IMR-90 (cell line): ENCODE measurements around the gene PAGE2B. TPM values are rescaled to one million over a fixed set of nuclear protein-coding genes. Genes with fewer than 3 reads are reported as not detected.

Experiments used
- ATAC-seq: fragments of 200-7000 bp; cut with Tn5 transposase; 2 replicates; pipeline ENCODE4 v1.9.1; 2020; ENCODE audit warnings: low read depth, mild to moderate bottlenecking, moderate library complexity
- Bru-seq: library from RNA; stranded (reverse); fragments of 400-500 nt; gene quantifications from one replicate; lab custom pipeline; 2021; lab: Mats Ljungman, UMichigan
- BruChase-seq, 2 experiments: library from RNA; stranded (reverse); fragments of 400-500 nt; gene quantifications; one replicate each; lab custom pipeline; 2021; lab: Mats Ljungman, UMichigan
- BruUV-seq: library from RNA; stranded (reverse); fragments of 400-500 nt; replicated peaks from 2 replicates; lab custom pipeline; 2021; lab: Mats Ljungman, UMichigan
- CTCF ChIA-PET: fragments of 300-600 bp; formaldehyde crosslinking; extraction: SDS; loops from one replicate; lab custom pipeline; 2021; ENCODE audit warnings: antibody characterized with exemption; lab: Yijun Ruan, JAX
- POLR2A ChIA-PET: fragments of 300-600 bp; sonication (Branson Sonifier 250); formaldehyde crosslinking; loops from one replicate; lab custom pipeline; 2022; ENCODE audit warnings: antibody characterized with exemption; ENCODE audit not compliant: unreplicated experiment; lab: Charles Lee
- DNase-seq: peaks from one replicate; pipeline ENCODE4 v3.0.0; 2013
- H2AFZ ChIP-seq: replicated peaks from 2 replicates; pipeline ENCODE3; 2013; ENCODE audit warnings: low read length, mild to moderate bottlenecking; ENCODE audit not compliant: poor library complexity
- H2AK5ac ChIP-seq: 2 replicates; pipeline ENCODE4 v1.6.1; 2013; ENCODE audit warnings: low read depth, low read length, inconsistent platforms
- H2AK9ac ChIP-seq: replicated peaks from 2 replicates; pipeline ENCODE3; 2013; ENCODE audit warnings: mild to moderate bottlenecking, low read depth, low read length, moderate library complexity; ENCODE audit not compliant: poor library complexity
- H2BK120ac ChIP-seq: 2 replicates; pipeline ENCODE4 v1.6.1; 2013; ENCODE audit warnings: low read depth, low read length, inconsistent platforms
- H2BK15ac ChIP-seq: 3 replicates; pipeline ENCODE4 v1.6.1; 2013; ENCODE audit warnings: low read depth, low read length, inconsistent platforms
- H2BK20ac ChIP-seq: 2 replicates; pipeline ENCODE4 v1.6.1; 2013; ENCODE audit warnings: low read depth, mild to moderate bottlenecking, inconsistent platforms, low read length, moderate library complexity
- H2BK5ac ChIP-seq: 2 replicates; pipeline ENCODE4 v1.6.1; 2013; ENCODE audit warnings: mild to moderate bottlenecking, low read depth, low read length, inconsistent platforms; ENCODE audit not compliant: poor library complexity, severe bottlenecking
- H3K14ac ChIP-seq: replicated peaks from 2 replicates; pipeline ENCODE4 v1.6.1; 2013; ENCODE audit warnings: low read depth, low read length, inconsistent platforms
- H3K18ac ChIP-seq: 2 replicates; pipeline ENCODE4 v1.6.1; 2013; ENCODE audit warnings: low read depth, low read length, control low read depth
- H3K23ac ChIP-seq: 2 replicates; pipeline ENCODE4 v1.6.1; 2013; ENCODE audit warnings: low read depth, low read length, inconsistent platforms
- H3K27ac ChIP-seq: 2 replicates; pipeline ENCODE4 v1.5.1; 2013; ENCODE audit warnings: mild to moderate bottlenecking, control low read depth, low read length; ENCODE audit not compliant: insufficient read depth
- H3K27me3 ChIP-seq: 2 replicates; pipeline ENCODE4 v1.6.1; 2013; ENCODE audit warnings: low read length; ENCODE audit not compliant: control insufficient read depth, insufficient read depth
- H3K36me3 ChIP-seq: 2 replicates; pipeline ENCODE4 v1.6.1; 2013; ENCODE audit warnings: low read length, mixed read lengths; ENCODE audit not compliant: control insufficient read depth, insufficient read depth
- H3K4ac ChIP-seq: 2 replicates; pipeline ENCODE4 v1.6.1; 2013; ENCODE audit warnings: low read depth, low read length, inconsistent platforms
- H3K4me1 ChIP-seq: 2 replicates; pipeline ENCODE4 v1.6.1; 2013; ENCODE audit warnings: low read length, mixed read lengths; ENCODE audit not compliant: control insufficient read depth, insufficient read depth
- H3K4me2 ChIP-seq: 2 replicates; pipeline ENCODE4 v1.6.1; 2013; ENCODE audit warnings: low read depth, mild to moderate bottlenecking, control low read depth, low read length, moderate library complexity
- H3K4me3 ChIP-seq: 2 replicates; pipeline ENCODE4 v1.5.1; 2013; ENCODE audit warnings: low read depth, mild to moderate bottlenecking, control low read depth, low read length, moderate library complexity; ENCODE audit not compliant: insufficient read depth
- H3K56ac ChIP-seq: 2 replicates; pipeline ENCODE4 v1.6.1; 2013; ENCODE audit warnings: low read length, inconsistent platforms; ENCODE audit not compliant: insufficient read depth; ENCODE audit errors: extremely low read depth
- H3K79me1 ChIP-seq, 2 experiments: 2 replicates each; pipeline ENCODE4 v1.6.1; 2013; ENCODE audit warnings: low read length in 2 of 2, inconsistent platforms in 1 of 2, low read depth in 1 of 2
- H3K9ac ChIP-seq: 2 replicates; pipeline ENCODE4 v1.6.1; 2013; ENCODE audit warnings: low read depth, low read length, control low read depth
- H3K9me1 ChIP-seq: 2 replicates; pipeline ENCODE4 v1.6.1; 2013; ENCODE audit warnings: low read length, inconsistent platforms; ENCODE audit not compliant: insufficient read depth
- H3K9me3 ChIP-seq: 2 replicates; pipeline ENCODE4 v1.6.1; 2013; ENCODE audit warnings: low read length; ENCODE audit not compliant: control insufficient read depth, insufficient read depth
- H4K20me1 ChIP-seq: 2 replicates; pipeline ENCODE4 v1.6.1; 2013; ENCODE audit warnings: low read length, inconsistent platforms; ENCODE audit not compliant: insufficient read depth
- H4K5ac ChIP-seq: 2 replicates; pipeline ENCODE4 v1.6.1; 2013; ENCODE audit warnings: mild to moderate bottlenecking, low read depth, low read length, control low read depth
- H4K8ac ChIP-seq, 2 experiments: 2 replicates each; pipeline ENCODE4 v1.6.1; 2013; ENCODE audit warnings: low read depth in 2 of 2, low read length in 2 of 2, control low read depth in 1 of 2, inconsistent platforms in 1 of 2
- H4K91ac ChIP-seq: 2 replicates; pipeline ENCODE4 v1.6.1; 2013; ENCODE audit warnings: low read depth, low read length, inconsistent platforms; ENCODE audit not compliant: insufficient read depth
- NFE2L2 ChIP-seq: fragments of 150-350 bp; IDR thresholded peaks from 2 replicates; pipeline ENCODE4 v1.6.1; 2016; ENCODE audit warnings: low read depth, mild to moderate bottlenecking, low read length
- RAD21 ChIP-seq: IDR thresholded peaks from 2 replicates; pipeline ENCODE4 v1.6.1; 2012; ENCODE audit warnings: low read length, improper control_type of control experiment
- RFX5 ChIP-seq: IDR thresholded peaks from 2 replicates; pipeline ENCODE4 v1.8.0; 2012; ENCODE audit warnings: low read depth, mild to moderate bottlenecking, low read length, moderate library complexity
- WGBS, 2 experiments: methylation state at CpG; one replicate each; pipeline versions ENCODE4 v1.1.5 to v1.1.7; 2013; ENCODE audit warnings: missing lambda C conversion rate in 2 of 2; ENCODE audit not compliant: insufficient read length in 1 of 2; ENCODE audit errors: extremely low coverage in 2 of 2; 5-methylcytosine and 5-hydroxymethylcytosine counted together
- dilution Hi-C: fragments of 300-500 bp; cut with HindIII; formaldehyde crosslinking; loops from one replicate; pipeline ENCODE4 v1.14.3; 2018; ENCODE audit warnings: low sequenced_read_pairs; ENCODE audit not compliant: unreplicated experiment
- in situ Hi-C: fragments of 300-500 bp; cut with MboI; formaldehyde crosslinking; loops from 3 replicates; pipeline ENCODE4 v1.14.3; 2019; ENCODE audit warnings: low sequenced_read_pairs, inconsistent platforms, mixed read lengths
- intact Hi-C: fragments of 100-400 bp; cut with micrococcal nuclease; formaldehyde crosslinking; loops from 2 replicates; pipeline ENCODE4 v1.10.0; 2022
- long read RNA-seq: library from polyadenylated mRNA; unstranded; transcript quantifications from one replicate; pipeline ENCODE4 v2.0.0, GENCODE V29; 2021; ENCODE audit not compliant: unreplicated experiment
- polyA plus RNA-seq, 3 experiments: library from polyadenylated mRNA; depleted of rRNA; stranded (reverse); fragments of >200 nt; gene quantifications; 2 replicates each; pipeline ENCODE4 v1.2.3, GENCODE V29; 2012; ENCODE audit warnings: low replicate concordance in 1 of 3
- total RNA-seq: library from RNA; depleted of rRNA; stranded (reverse); fragments of >200 nt; gene quantifications from 2 replicates; pipeline ENCODE4 v1.2.3, GENCODE V29; 2012; rRNA removed
- TF ChIP-seq, protein P1 (sequence below): fragments of 150-350 bp; IDR thresholded peaks from 2 replicates; pipeline ENCODE4 v1.6.1; 2017; ENCODE audit warnings: mild to moderate bottlenecking, antibody characterized with exemption, low read length, low read depth

PAGE2B gene, protein sequence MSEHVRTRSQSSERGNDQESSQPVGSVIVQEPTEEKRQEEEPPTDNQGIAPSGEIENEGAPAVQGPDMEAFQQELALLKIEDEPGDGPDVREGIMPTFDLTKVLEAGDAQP
- total RNA-seq = not detected in 2 replicates
- polyA plus RNA-seq (2012; rRNA removed) = not detected in 2 replicates
- polyA plus RNA-seq (2012; cell fraction: cytosol; rRNA removed) = not detected in 2 replicates
- not detected in 2 replicates for polyA plus RNA-seq (2012; cell fraction: nucleus; rRNA removed; ENCODE audit: low replicate concordance)
- not detected for Bru-seq, nascent RNA
- not detected for BruChase-seq, experiment 1, labeled RNA remaining after a 6-hour chase
- not detected for BruChase-seq, experiment 2, labeled RNA remaining after a 2-hour chase
- long read RNA-seq = 0 reads

DNA sequence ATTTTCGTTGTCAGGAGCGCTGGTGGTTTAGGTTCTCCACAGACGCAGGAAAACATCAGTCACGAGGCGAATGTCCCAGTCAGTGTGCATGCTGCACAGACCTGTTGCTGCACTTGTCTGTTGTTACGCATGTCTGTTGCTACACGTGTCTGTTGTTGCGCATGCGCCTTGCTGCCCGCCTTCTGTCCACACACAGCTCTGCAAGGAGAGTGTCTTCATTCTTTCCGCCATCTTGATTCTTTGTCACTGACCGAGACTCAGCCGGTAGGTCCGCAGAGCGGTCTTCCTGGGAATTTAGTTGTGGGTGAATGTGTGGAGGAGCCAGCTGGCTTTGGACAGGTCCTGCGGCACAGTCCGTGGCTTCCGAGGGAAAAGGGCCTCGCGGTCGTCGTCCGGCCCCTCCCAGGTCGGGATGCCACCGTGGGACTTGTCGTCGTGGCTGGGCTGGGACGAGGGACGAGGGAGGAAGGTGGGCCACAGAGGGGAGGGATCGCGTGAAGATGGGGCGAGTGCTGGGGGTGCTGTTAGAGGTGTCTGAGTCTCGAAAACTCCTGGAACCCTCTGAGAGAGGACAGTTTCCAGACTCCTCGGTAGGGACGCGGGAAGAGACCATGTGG lies at the start of gene PAGE2B:
Gene PAGE2B (plus strand): TSS at position 180 of the 617 bp plus-strand sequence. CDS start 1,012 bp downstream, outside the sequence.
- ATAC-seq (no peak), DNase-seq (no peak)
- intact Hi-C loops (no loop called here), dilution Hi-C loops (no loop called here), in situ Hi-C loops (no loop called here)
- H3K9me1 ChIP-seq = no peaks in the 10 kb centered on the region
- TF ChIP-seq NFE2L2 (no peak), RAD21 (no peak), RFX5 (no peak)
- TF ChIP-seq, protein P1, sequence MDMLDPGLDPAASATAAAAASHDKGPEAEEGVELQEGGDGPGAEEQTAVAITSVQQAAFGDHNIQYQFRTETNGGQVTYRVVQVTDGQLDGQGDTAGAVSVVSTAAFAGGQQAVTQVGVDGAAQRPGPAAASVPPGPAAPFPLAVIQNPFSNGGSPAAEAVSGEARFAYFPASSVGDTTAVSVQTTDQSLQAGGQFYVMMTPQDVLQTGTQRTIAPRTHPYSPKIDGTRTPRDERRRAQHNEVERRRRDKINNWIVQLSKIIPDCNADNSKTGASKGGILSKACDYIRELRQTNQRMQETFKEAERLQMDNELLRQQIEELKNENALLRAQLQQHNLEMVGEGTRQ = no peak
- WGBS, 2 experiments = 84% methylated on average over 16 of the region's 36 CpGs; no CpG with 5 or more reads in 1 of the 2 experiments
- H2BK15ac ChIP-seq = no peak within 1 kb of the TSS
- no peaks in the 10 kb centered on the region for H3K4me1 ChIP-seq
- H3K9me3 ChIP-seq = 0 out of 2 replicates have a peak, but pooled peaks cover 3% of the 10 kb centered on the region
- no peaks in the 10 kb centered on the region; the same call in 1 of the 2 replicates for H3K27me3 ChIP-seq
- BruUV-seq = no TSS peak
- H2AFZ ChIP-seq = no peak within 1 kb of the TSS
- no peak within 1 kb of the TSS for H3K56ac ChIP-seq
- no peak within 1 kb of the TSS for H2BK20ac ChIP-seq
- H2BK120ac ChIP-seq = no peak within 1 kb of the TSS
- H3K27ac ChIP-seq = no peak within 1 kb of the TSS
- H2BK5ac ChIP-seq = no peak within 1 kb of the TSS
- ChIA-PET CTCF (no interaction called here), POLR2A (no interaction called here)
- H4K20me1 ChIP-seq = no peaks in the 10 kb centered on the region
- no peak within 1 kb of the TSS for H3K18ac ChIP-seq
- H3K4ac ChIP-seq = no peak within 1 kb of the TSS
- no peak within 1 kb of the TSS for H3K23ac ChIP-seq
- H4K5ac ChIP-seq = no peak within 1 kb of the TSS
- H2AK9ac ChIP-seq = no peak within 1 kb of the TSS
- no peak within 1 kb of the TSS for H4K91ac ChIP-seq
- H4K8ac ChIP-seq = no peak within 1 kb of the TSS
- H3K79me1 ChIP-seq = no peaks in the 10 kb centered on the region
- H3K14ac ChIP-seq = no peak within 1 kb of the TSS
- no peak within 1 kb of the TSS for H3K4me3 ChIP-seq
- H2AK5ac ChIP-seq = no peak within 1 kb of the TSS
- no peak within 1 kb of the TSS for H3K4me2 ChIP-seq
- H3K9ac ChIP-seq = no peak within 1 kb of the TSS
- H3K36me3 ChIP-seq = no peaks in the 10 kb centered on the region
